ENCODE results near the gene MFRP.

DNA sequence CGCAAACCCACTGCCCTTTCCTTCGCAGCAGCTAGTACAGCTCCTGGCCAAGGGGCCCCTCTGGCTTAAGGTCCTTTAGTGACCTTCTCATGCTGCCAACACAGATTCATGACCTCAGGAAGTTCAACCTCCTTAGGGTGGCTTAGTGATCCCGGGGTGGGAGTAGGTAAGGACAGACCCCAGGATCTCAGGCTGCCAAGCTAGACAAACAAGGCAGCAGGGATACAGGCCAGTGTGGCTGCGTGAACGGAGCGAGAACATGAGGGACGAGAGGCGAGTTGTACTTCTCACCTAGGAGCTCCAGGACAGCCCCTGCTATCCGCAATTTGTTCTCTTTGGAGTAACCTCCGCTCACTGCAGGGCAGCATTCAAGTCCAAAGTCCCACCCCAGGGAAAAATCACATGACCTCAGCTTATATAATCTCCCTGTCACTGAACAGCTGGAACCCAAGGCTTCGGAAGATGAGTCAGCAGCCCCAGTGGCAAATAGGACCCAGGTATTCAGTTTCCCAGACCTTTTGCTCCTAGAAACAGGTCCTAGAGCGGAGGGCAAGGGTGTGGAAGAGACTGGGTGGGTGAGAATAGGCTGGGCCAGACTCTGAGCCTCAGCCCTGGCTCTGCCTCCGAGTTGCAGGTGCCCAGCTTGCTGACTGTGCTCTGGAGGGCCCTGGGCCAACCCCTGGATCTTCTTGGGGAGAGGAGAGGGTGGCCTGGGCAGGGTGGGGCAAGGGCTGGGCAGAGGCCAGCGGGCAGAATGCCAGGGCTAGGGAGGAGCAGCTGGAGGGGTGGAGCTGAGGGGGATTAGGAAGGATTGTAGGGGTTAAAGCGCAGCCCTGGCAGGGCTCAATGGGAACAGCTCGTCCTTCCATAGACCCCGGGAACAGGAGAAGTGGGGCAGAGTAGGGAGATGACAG lies 21.9 kb upstream of the MFRP start:
- TF ChIP-seq TBL1XR1 (IDR thresholded peaks at IDR 0.05; ENCODE audit: low read depth, low read length) (no peak), POLR2AphosphoS5 (IDR thresholded peaks at IDR 0.05; ENCODE audit: low read length) (no peak), SP1 (IDR thresholded peaks at IDR 0.05; ENCODE audit: low read depth, low read length) (no peak), ATF7 (IDR thresholded peaks at IDR 0.05; ENCODE audit: low read depth) (no peak)
- TF ChIP-seq, protein P1, sequence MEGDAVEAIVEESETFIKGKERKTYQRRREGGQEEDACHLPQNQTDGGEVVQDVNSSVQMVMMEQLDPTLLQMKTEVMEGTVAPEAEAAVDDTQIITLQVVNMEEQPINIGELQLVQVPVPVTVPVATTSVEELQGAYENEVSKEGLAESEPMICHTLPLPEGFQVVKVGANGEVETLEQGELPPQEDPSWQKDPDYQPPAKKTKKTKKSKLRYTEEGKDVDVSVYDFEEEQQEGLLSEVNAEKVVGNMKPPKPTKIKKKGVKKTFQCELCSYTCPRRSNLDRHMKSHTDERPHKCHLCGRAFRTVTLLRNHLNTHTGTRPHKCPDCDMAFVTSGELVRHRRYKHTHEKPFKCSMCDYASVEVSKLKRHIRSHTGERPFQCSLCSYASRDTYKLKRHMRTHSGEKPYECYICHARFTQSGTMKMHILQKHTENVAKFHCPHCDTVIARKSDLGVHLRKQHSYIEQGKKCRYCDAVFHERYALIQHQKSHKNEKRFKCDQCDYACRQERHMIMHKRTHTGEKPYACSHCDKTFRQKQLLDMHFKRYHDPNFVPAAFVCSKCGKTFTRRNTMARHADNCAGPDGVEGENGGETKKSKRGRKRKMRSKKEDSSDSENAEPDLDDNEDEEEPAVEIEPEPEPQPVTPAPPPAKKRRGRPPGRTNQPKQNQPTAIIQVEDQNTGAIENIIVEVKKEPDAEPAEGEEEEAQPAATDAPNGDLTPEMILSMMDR (IDR thresholded peaks at IDR 0.05 in 2 of 3, conservative IDR thresholded peaks at IDR 0.05 in 1 of 3; ENCODE audit: control insufficient read depth in 2 of 3, extremely low read depth in 1 of 3, insufficient read depth in 1 of 3, low read depth in 3 of 3, low read length in 3 of 3): no peak
